Fibroblast of lung (primary cell): ENCODE data around the gene PLCL1.

Experiments
- CTCF ChIP-seq, 2 donors: IDR thresholded peaks in 1 of 2; conservative IDR thresholded peaks in 1 of 2; 1 replicate in 1 of 2; 2 replicates in 1 of 2; pipeline ENCODE4 v1.5.1; 2011 to 2012; ENCODE audit warnings: low read length in 2 of 2, control low read depth in 1 of 2, inconsistent platforms in 1 of 2, low read depth in 1 of 2, mild to moderate bottlenecking in 1 of 2
- EZH2 ChIP-seq: IDR thresholded peaks from 2 replicates; pipeline ENCODE4 v1.5.1; 2012; ENCODE audit warnings: low read length, control low read depth, mild to moderate bottlenecking; ENCODE audit errors: missing control alignments

- TF ChIP-seq CTCF (conservative IDR thresholded peaks at IDR 0.05 in 1 of 2, IDR thresholded peaks at IDR 0.05 in 1 of 2; ENCODE audit: low read depth in 1 of 2, low read length in 2 of 2) (no peak), EZH2 (no peak)
Measured at GRCh38 chr2:197822333-197822732, 17.9 kb downstream of the PLCL1 start.
